Body of pancreas (tissue), 4 donors: ENCODE results near the gene ZNF134.

Experiments
- CTCF ChIP-seq, 7 experiments: fragments of 450-650 bp in 4 of 7; fragments of 200-600 bp in 3 of 7; sonication (generic) in 3 of 7; IDR thresholded peaks; one replicate each; pipeline ENCODE4 v1.5.1; 2016 to 2019; ENCODE audit warnings: antibody characterized with exemption in 7 of 7
- POLR2A ChIP-seq, 3 donors: fragments of 450-650 bp; IDR thresholded peaks; one replicate each; pipeline ENCODE4 v1.6.1; 2016; ENCODE audit warnings: antibody characterized with exemption in 3 of 3, mild to moderate bottlenecking in 2 of 3

DNA sequence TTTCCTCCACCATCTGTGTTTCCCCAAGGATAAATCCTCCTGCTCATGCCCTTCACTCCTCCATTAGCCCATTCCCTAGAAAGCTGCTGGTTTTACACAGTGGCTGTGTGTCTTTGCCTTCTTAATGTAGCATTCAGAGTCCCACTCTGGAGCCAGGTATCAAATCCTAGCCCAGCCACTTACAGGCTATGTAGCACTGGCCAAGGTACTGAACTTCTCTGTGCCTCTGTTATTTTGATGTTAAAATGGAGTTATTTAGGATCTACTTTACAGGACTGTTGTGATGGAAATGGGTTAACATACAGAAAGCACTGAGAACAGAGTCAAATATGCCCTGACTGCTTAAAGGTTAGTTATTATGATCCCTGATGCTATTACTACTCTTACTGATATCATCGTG is 53.2 kb downstream of the ZNF134 start:
- TF ChIP-seq CTCF (IDR thresholded peaks at IDR 0.05), result no peak
- no peak for TF ChIP-seq POLR2A (IDR thresholded peaks at IDR 0.05)
